Left ventricle myocardium superior (tissue), 1 donor: ENCODE results near the gene RIGI. TPM values are rescaled to one million over a fixed set of nuclear protein-coding genes. Genes with fewer than 3 reads are reported as not detected.

Experiments
- total RNA-seq: library from RNA; stranded (reverse); fragmentation: NEBNext Ultra II Directional; extraction: Animal tissue kit (Norgen Biotek cat#: 25700); gene quantifications from one replicate; pipeline ENCODE4 v1.2.1, GENCODE V29; 2021
- donor health status: DM: no; HTN: yes; CAD: no; lungs with severe emphysema.

Gene RIGI
- total RNA-seq, 1 donor from 2014 or later = 4.5 TPM

Other genes with a start within 250 kb of the RIGI start
- gene ACO1, start 141.6 kb downstream of the RIGI start, total RNA-seq = 62.1 TPM
- 19.1 TPM for gene SMIM27, start 26.1 kb upstream of the RIGI start, total RNA-seq
- 9.4 TPM for gene TOPORS, start 26.4 kb upstream of the RIGI start, total RNA-seq
- 180 TPM for gene NDUFB6, start 47.0 kb upstream of the RIGI start, total RNA-seq
- not detected for gene TAF1L, start 109.5 kb upstream of the RIGI start, total RNA-seq